Activated T-cell treated with anti-CD3 and anti-CD28 coated beads for 4 hours (primary cell): ENCODE results near the gene RPUSD1.
"Not testable (repeated sequence)": the region's sequence is repeated elsewhere in the genome, so short reads cannot be mapped to it uniquely, and the experiment has no call there.

ENCODE experiments used
- DNase-seq: peaks from one replicate; pipeline ENCODE4 v3.0.0-alpha.2; 2020

RPUSD1 gene

GRCh38 chr16:764184-764750, 23.9 kb downstream of the RPUSD1 start:
- DNase-seq: no peak

GRCh38 chr16:763369-764183, 24.6 kb downstream of the RPUSD1 start:
- no peak for DNase-seq

- DNase-seq: no peak
Observed at GRCh38 chr16:762595-763268, 25.4 kb downstream of the RPUSD1 start.

- DNase-seq: no peak
Observed at GRCh38 chr16:761625-762513, 26.3 kb downstream of the RPUSD1 start.

GRCh38 chr16:760545-761343, 27.4 kb downstream of the RPUSD1 start, which contains the start of gene MSLN:
TSS of gene MSLN (plus strand) at chr16:760734. CDS start at chr16:762681, 1,947 bp downstream.
- no peak for DNase-seq

GRCh38 chr16:760065-760464, 28.1 kb downstream of the RPUSD1 start:
- no peak for DNase-seq

- no peak for DNase-seq
Observed at GRCh38 chr16:759110-759910, 28.9 kb downstream of the RPUSD1 start.

GRCh38 chr16:756428-756827, 31.8 kb downstream of the RPUSD1 start:
- DNase-seq: no peak

- DNase-seq: no peak
Observed at GRCh38 chr16:754656-755055, 33.5 kb downstream of the RPUSD1 start.

- not testable (repeated sequence) for DNase-seq
Observed at GRCh38 chr16:754121-754607, 34.0 kb downstream of the RPUSD1 start.

GRCh38 chr16:752007-752312, 36.2 kb downstream of the RPUSD1 start:
- DNase-seq: no peak

GRCh38 chr16:751152-752006, 36.8 kb downstream of the RPUSD1 start:
- DNase-seq: no peak

- DNase-seq: no peak
Observed at GRCh38 chr16:750485-750884, 37.7 kb downstream of the RPUSD1 start.

GRCh38 chr16:749010-749409, 39.2 kb downstream of the RPUSD1 start:
- DNase-seq: no peak

- no peak for DNase-seq
Observed at GRCh38 chr16:747978-748746, 40.0 kb downstream of the RPUSD1 start.

- DNase-seq: no peak
Observed at GRCh38 chr16:746637-747036, 41.5 kb downstream of the RPUSD1 start.

GRCh38 chr16:745739-746138, 42.4 kb downstream of the RPUSD1 start:
- DNase-seq: no peak

GRCh38 chr16:743794-744500, 44.2 kb downstream of the RPUSD1 start:
- no peak for DNase-seq

- DNase-seq: not testable (repeated sequence)
Observed at GRCh38 chr16:742894-743293, 45.3 kb downstream of the RPUSD1 start.
